Vagina (tissue), 2 donors: Measurements from ENCODE around the gene ABCA7.

ENCODE experiments used
- CTCF ChIP-seq, 3 experiments: fragments of 450-650 bp in 2 of 3; fragments of 200-600 bp in 1 of 3; sonication (generic) in 1 of 3; IDR thresholded peaks; one replicate each; pipeline ENCODE4 v1.5.1; 2017 to 2019; ENCODE audit warnings: antibody characterized with exemption in 3 of 3, mild to moderate bottlenecking in 2 of 3, moderate library complexity in 2 of 3
- POLR2A ChIP-seq, 2 donors: fragments of 450-650 bp; IDR thresholded peaks; one replicate each; pipeline ENCODE4 v1.6.1; 2017; ENCODE audit warnings: antibody characterized with exemption in 2 of 2, mild to moderate bottlenecking in 2 of 2, moderate library complexity in 2 of 2

GRCh38 chr19:1046836-1047695 is 7.2 kb downstream of the ABCA7 start:
- TF ChIP-seq POLR2A (IDR thresholded peaks at IDR 0.05) (no peak), CTCF (IDR thresholded peaks at IDR 0.05) (no peak)
